DMS53 treated with DMSO at 0.1 percent for 48 hours (cell line): ENCODE measurements around the gene PAGR1.
"Not testable (repeated sequence)": the region's sequence is repeated elsewhere in the genome, so short reads cannot be mapped to it uniquely, and the experiment has no call there.

Source experiments
- DNase-seq: peaks from one replicate; lab custom pipeline; 2025; ENCODE audit not compliant: unreplicated experiment; lab: John Stamatoyannopoulos, UW

Gene PAGR1

GRCh38 chr16:29811896-29812665, 3.9 kb upstream of the PAGR1 start, which contains the start of gene PRRT2:
Gene PRRT2, plus strand, starts transcription at chr16:29812193. Its CDS starts 862 bp downstream, at chr16:29813055.
- DNase-seq = no peak

DNA sequence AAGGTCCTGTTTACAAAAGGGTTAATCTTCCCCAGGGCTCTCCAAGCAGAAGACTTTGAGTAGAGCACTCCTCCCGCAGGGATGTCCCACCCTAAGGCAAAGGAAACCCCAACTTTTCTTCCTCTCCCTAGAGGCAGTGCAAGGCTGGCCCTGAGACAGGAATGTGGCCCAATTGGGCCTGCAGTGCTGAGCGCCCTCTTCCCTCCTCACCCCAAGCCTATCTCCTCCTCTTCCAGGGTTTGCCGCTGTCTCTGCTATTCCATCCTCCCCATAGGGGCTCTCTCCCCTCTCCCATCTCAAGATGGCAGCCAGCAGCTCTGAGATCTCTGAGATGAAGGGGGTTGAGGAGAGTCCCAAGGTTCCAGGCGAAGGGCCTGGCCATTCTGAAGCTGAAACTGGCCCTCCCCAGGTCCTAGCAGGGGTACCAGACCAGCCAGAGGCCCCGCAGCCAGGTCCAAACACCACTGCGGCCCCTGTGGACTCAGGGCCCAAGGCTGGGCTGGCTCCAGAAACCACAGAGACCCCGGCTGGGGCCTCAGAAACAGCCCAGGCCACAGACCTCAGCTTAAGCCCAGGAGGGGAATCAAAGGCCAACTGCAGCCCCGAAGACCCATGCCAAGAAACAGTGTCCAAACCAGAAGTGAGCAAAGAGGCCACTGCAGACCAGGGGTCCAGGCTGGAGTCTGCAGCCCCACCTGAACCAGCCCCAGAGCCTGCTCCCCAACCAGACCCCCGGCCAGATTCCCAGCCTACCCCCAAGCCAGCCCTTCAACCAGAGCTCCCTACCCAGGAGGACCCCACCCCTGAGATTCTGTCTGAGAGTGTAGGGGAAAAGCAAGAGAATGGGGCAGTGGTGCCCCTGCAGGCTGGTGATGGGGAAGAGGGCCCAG, 3.0 kb upstream of the PAGR1 start:
- DNase-seq = no peak

- DNase-seq = no peak
These were observed 2.0 kb upstream of the PAGR1 start for GRCh38 chr16:29813644-29814562.

DNA sequence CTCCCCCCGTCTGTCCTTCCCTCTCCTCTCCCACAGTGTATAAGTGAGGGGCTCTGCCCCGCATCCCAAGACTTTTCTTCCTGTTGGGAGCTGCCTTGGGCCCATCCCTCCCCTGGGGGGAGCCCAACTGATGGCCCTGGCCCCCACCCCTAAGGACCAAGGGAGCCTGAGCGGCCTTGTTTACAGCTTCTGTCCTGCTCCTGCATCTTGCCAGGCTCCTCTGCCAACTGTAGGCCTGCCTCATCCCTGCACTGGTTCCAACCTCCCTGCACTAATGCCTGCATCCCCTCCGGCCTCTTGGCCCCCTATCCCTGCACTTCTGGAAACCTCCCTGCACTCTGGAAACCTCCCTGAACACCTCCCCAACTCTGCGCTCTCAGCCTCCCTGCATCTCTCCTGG, 1.4 kb upstream of the PAGR1 start:
- no peak for DNase-seq

GRCh38 chr16:29815032-29815721, 775 bp upstream of the PAGR1 start:
- peak; percentile 18 for DNase-seq

DNA sequence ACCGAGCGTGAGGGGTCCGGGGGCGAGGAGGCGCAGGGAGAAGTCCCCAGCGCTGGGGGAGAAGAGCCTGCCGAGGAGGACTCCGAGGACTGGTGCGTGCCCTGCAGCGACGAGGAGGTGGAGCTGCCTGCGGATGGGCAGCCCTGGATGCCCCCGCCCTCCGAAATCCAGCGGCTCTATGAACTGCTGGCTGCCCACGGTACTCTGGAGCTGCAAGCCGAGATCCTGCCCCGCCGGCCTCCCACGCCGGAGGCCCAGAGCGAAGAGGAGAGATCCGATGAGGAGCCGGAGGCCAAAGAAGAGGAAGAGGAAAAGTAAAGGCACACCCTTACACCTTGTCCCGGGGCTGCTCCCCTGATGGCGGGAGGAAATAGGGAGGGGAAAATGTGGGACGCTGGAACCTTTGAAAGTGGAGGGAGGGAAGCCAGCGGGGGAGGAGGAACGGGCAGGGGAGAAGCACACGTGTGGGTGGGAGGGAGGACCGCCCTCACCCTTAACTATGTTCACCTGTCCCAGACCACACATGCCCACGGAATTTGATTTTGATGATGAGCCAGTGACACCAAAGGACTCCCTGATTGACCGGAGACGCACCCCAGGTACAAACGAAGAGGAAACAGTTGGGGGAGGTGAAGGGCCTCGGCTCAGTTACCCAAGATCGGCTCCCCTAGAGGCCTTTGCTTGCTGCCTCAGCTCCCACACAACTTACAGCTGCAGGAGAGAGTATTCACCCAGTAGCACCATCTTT, 916 bp downstream of the PAGR1 start:
- peak; percentile 17 for DNase-seq

DNA sequence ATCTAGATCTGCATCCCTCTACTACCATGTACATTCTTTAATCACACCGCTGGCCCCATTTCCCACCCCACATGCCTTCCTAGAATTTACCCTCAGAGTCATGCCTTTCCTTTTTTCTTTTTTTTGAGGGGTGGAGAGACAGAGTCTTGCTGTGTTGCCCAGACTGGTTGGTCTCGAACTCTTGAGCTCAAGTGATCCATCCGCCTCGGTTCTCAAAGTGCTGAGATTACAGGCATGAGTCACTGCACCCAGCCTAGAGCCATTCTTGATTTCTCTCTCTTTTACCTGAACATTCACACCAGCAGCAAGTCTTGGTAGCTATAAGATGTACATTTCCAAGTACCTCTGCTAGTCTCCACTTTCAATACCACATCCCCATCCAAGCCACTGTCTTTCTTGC, 2.1 kb downstream of the PAGR1 start:
- no peak for DNase-seq

DNA sequence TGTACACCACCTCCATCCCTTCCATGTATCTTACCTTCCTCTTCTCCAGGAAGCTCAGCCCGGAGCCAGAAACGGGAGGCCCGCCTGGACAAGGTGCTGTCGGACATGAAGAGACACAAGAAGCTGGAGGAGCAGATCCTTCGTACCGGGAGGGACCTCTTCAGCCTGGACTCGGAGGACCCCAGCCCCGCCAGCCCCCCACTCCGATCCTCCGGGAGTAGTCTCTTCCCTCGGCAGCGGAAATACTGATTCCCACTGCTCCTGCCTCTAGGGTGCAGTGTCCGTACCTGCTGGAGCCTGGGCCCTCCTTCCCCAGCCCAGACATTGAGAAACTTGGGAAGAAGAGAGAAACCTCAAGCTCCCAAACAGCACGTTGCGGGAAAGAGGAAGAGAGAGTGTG, 3.6 kb downstream of the PAGR1 start:
- no peak for DNase-seq

GRCh38 chr16:29820271-29820701, 4.3 kb downstream of the PAGR1 start, which contains the start of gene MVP:
Gene MVP, plus strand, starts transcription at chr16:29820462. Its CDS starts 10,088 bp downstream, at chr16:29830550.
- DNase-seq = peak; percentile 19

- no peak for DNase-seq
These were observed 5.0 kb downstream of the PAGR1 start for GRCh38 chr16:29820730-29821642.

- DNase-seq = no peak
These were observed 5.7 kb downstream of the PAGR1 start for GRCh38 chr16:29821643-29822115.

DNA sequence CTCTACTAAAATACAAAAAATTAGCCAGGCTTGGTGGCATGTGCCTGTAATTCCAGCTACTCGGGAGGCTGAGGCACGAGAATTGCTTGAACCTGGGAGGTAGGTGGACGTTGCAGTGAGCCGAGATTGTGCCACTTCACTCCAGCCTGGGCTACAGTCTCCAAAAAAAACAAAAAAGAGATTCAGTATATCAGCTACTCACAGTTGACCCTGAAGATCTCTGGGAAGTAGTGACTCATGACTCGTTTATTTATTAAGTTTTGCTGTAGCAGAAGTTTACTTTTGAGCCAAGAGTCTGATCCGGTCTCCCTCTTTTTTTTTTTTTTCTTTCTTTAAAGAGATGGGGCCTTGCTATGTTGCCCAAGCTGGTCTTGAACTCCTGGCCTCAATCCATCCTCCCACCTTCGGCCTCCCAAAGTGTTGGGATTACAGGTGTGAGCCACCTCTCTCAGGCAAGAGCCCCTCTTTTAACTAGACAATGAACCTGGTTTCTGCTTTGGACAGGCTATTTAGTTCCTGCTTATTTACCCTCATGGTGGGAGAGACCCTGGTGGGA, 8.7 kb downstream of the PAGR1 start:
- DNase-seq = no peak

GRCh38 chr16:29825145-29826044, 9.4 kb downstream of the PAGR1 start:
- DNase-seq = no peak

DNA sequence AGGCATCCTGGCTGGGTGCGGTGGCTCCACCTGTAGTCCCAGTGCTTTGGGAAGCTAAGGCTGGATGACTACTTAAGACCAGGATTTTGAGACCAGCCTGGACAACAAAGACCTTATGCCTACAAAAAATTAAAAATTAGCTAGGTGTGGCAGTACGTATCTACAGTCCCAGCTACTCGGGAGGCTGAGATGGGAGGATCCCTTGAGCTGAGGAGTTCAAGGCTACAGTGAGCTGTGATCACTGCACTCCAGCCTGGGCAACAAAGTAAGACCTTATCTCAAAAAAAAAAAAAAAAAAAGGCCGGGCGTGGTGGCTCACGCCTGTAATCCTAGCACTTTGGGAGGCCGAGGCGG, 10.4 kb downstream of the PAGR1 start:
- DNase-seq = no peak

DNA sequence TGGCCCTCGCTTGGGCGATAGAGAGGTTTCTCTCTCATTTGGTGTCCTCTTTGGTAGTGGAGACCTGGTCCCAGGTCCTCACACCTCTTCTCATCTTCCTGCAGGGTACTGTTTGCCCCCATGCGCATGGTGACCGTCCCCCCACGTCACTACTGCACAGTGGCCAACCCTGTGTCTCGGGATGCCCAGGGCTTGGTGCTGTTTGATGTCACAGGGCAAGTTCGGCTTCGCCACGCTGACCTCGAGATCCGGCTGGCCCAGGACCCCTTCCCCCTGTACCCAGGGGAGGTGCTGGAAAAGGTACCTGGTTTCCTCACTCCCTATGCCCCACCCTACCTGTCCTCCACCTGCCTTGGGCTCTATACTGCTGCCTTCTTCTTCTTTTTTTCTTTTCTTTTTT, 14.8 kb downstream of the PAGR1 start:
- DNase-seq = no peak

DNA sequence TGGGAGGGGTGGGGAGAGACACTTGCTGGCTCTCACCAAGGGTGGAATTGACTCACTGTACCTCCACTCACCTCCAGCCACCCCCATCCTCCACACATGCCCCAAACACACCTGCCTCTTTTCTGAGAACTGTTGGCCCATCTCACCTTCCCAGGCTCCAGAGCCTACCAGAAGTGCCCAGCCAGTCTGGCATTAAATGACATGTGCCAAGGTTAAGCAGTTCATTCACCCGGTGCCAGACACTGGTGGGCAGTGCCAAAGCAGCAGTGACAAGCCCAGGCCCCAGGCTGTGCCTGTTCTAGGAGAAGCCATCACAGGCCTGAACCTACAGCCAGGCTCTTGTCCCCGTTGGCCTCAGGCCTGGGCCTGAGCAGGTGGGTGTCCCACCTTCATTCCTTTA, 15.5 kb downstream of the PAGR1 start:
- no peak for DNase-seq

- DNase-seq = not testable (repeated sequence)
These were observed 17.3 kb downstream of the PAGR1 start for GRCh38 chr16:29833219-29833618.
